GM12892 (cell line): ENCODE results near the gene PREX1.

Experiments used
- POLR2A ChIP-seq: IDR thresholded peaks from 2 replicates; pipeline ENCODE4 v1.6.1; 2011; ENCODE audit warnings: low read depth, low read length, control low read depth
- POLR2AphosphoS5 ChIP-seq: IDR thresholded peaks from 2 replicates; pipeline ENCODE4 v1.6.1; 2011; ENCODE audit warnings: low read depth, low read length, control low read depth
- TAF1 ChIP-seq: IDR thresholded peaks from 2 replicates; pipeline ENCODE4 v1.6.1; 2011; ENCODE audit warnings: low read depth, mild to moderate bottlenecking, control low read depth, low read length, borderline replicate concordance

GRCh38 chr20:48609491-48609978, 218.3 kb downstream of the PREX1 start:
- TF ChIP-seq POLR2A (no peak), TAF1 (no peak), POLR2AphosphoS5 (no peak)
